Peyer's patch (tissue), 4 donors: Measurements from ENCODE around the gene GSC2. TPM values are rescaled to one million over a fixed set of nuclear protein-coding genes. Genes with fewer than 3 reads are reported as not detected.

Experiments
- DNase-seq, 3 donors: peaks; one replicate each; pipeline ENCODE4 v3.0.0-alpha.2; 2017 to 2019
- H3K27ac ChIP-seq, 4 donors: fragments of 200-600 bp; sonication (generic); one replicate each; pipeline ENCODE4 v1.5.1; 2016 to 2019
- H3K27me3 ChIP-seq, 2 donors: fragments of 200-600 bp; sonication (generic); one replicate each; pipeline ENCODE4 v1.5.1; 2019
- H3K36me3 ChIP-seq, 3 donors: fragments of 200-600 bp; sonication (generic); one replicate each; pipeline ENCODE4 v1.5.1; 2016 to 2019
- H3K4me1 ChIP-seq, 4 donors: fragments of 200-600 bp; sonication (generic); one replicate each; pipeline ENCODE4 v1.5.1; 2016 to 2019
- H3K4me3 ChIP-seq, 4 donors: fragments of 200-600 bp; sonication (generic); 1 replicate in 3 of 4; 2 replicates in 1 of 4; pipeline ENCODE4 v1.5.1; 2016 to 2019; ENCODE audit warnings: mild to moderate bottlenecking in 1 of 4
- H3K9me3 ChIP-seq, 4 donors: fragments of 200-600 bp; sonication (generic); one replicate each; pipeline ENCODE4 v1.5.1; 2016 to 2019; ENCODE audit warnings: mild to moderate bottlenecking in 1 of 4
- CTCF ChIP-seq, 6 experiments: fragments of 450-650 bp in 4 of 6; fragments of 200-600 bp in 2 of 6; sonication (generic) in 1 of 6; IDR thresholded peaks; one replicate each; pipeline ENCODE4 v1.5.1; 2017 to 2019; ENCODE audit warnings: antibody characterized with exemption in 6 of 6, mild to moderate bottlenecking in 3 of 6, moderate library complexity in 1 of 6
- POLR2A ChIP-seq, 2 donors: fragments of 450-650 bp; IDR thresholded peaks; one replicate each; pipeline ENCODE4 v1.5.1; 2017; ENCODE audit warnings: antibody characterized with exemption in 2 of 2, mild to moderate bottlenecking in 2 of 2, moderate library complexity in 2 of 2
- total RNA-seq, 4 donors: library from RNA; depleted of rRNA; stranded (reverse); fragments of >200 nt; gene quantifications; one replicate each; pipeline ENCODE4 v1.1.0, GENCODE V29; 2016

GSC2 gene
- total RNA-seq, 4 donors from 2014 or later = not detected

- TF ChIP-seq POLR2A (IDR thresholded peaks at IDR 0.05) (no peak), CTCF (IDR thresholded peaks at IDR 0.05) (no peak)
- Histone ChIP-seq H3K36me3 (peaks cover 0 to 28% (median 0%) of the 10 kb centered on the region in 3 donors), H3K4me1 (no peaks in the 10 kb centered on the region), H3K9me3 (no peaks in the 10 kb centered on the region), H3K27ac (no peak overlapping the region), H3K4me3 (no peak overlapping the region), H3K27me3 (no peaks in the 10 kb centered on the region)
- DNase-seq = no peak
These were observed 18.4 kb downstream of the GSC2 start for GRCh38 chr22:19131685-19132015.

GRCh38 chr22:19130959-19131684 lies 19.0 kb downstream of the GSC2 start, which contains the start of gene TSSK2:
Gene TSSK2 (plus strand): TSS chr22:19131308. CDS start chr22:19131400, 92 bp downstream.
- no peak for DNase-seq
- no peak within 1 kb of the TSS for H3K27ac ChIP-seq
- no peaks in the 10 kb centered on the region for H3K4me1 ChIP-seq
- no peak within 1 kb of the TSS for H3K4me3 ChIP-seq
- no peak for TF ChIP-seq POLR2A (IDR thresholded peaks at IDR 0.05)
- H3K9me3 ChIP-seq = no peaks in the 10 kb centered on the region
- no peaks in the 10 kb centered on the region for H3K27me3 ChIP-seq
- peaks cover 0 to 26% (median 0%) of the 10 kb centered on the region in 3 donors for H3K36me3 ChIP-seq

GRCh38 chr22:19129871-19130270 lies 20.2 kb downstream of the GSC2 start:
- Histone ChIP-seq H3K27me3 (no peaks in the 10 kb centered on the region), H3K4me3 (no peak overlapping the region), H3K9me3 (no peaks in the 10 kb centered on the region), H3K36me3 (peaks cover 0 to 20% (median 0%) of the 10 kb centered on the region in 3 donors), H3K27ac (no peak overlapping the region), H3K4me1 (no peaks in the 10 kb centered on the region)
- DNase-seq = no peak
- no peak for TF ChIP-seq CTCF (IDR thresholded peaks at IDR 0.05)
- no peak for TF ChIP-seq POLR2A (IDR thresholded peaks at IDR 0.05)

GRCh38 chr22:19128946-19129727 lies 21.0 kb downstream of the GSC2 start:
- no peak for TF ChIP-seq CTCF (IDR thresholded peaks at IDR 0.05)
- no peak for TF ChIP-seq POLR2A (IDR thresholded peaks at IDR 0.05)
- H3K27me3 ChIP-seq = no peaks in the 10 kb centered on the region
- H3K27ac ChIP-seq = no peak overlapping the region
- H3K9me3 ChIP-seq = no peaks in the 10 kb centered on the region
- H3K36me3 ChIP-seq = peaks cover 0 to 12% (median 0%) of the 10 kb centered on the region in 3 donors
- H3K4me1 ChIP-seq = no peaks in the 10 kb centered on the region
- no peak overlapping the region for H3K4me3 ChIP-seq
- no peak for DNase-seq

- TF ChIP-seq CTCF (IDR thresholded peaks at IDR 0.05) = no peak
- H3K27ac ChIP-seq = no peak overlapping the region
- no peak overlapping the region for H3K4me3 ChIP-seq
- H3K9me3 ChIP-seq = no peaks in the 10 kb centered on the region
- peaks cover 0 to 2% (median under 1%) of the 10 kb centered on the region in 4 donors for H3K4me1 ChIP-seq
- no peak for DNase-seq
- H3K27me3 ChIP-seq = no peaks in the 10 kb centered on the region
- H3K36me3 ChIP-seq = peaks cover 0 to 1% (median 0%) of the 10 kb centered on the region in 3 donors
These were observed 22.1 kb downstream of the GSC2 start for GRCh38 chr22:19128009-19128401.
